H1 (cell line): ENCODE data around the gene LARP4B. TPM values are rescaled to one million over a fixed set of nuclear protein-coding genes. Genes with fewer than 3 reads are reported as not detected.

Experiments
- E2F6 ChIP-seq: IDR thresholded peaks from 2 replicates; pipeline ENCODE4 v1.6.1; 2012; ENCODE audit warnings: inconsistent platforms
- EGR1 ChIP-seq: IDR thresholded peaks from 2 replicates; pipeline ENCODE4 v1.6.1; 2011; ENCODE audit warnings: low read depth, low read length, borderline replicate concordance
- EZH2 ChIP-seq: fragments of 200-600 bp; sonication (generic); IDR thresholded peaks from 2 replicates; pipeline ENCODE4 v1.7.1; 2012; ENCODE audit warnings: low read depth, mild to moderate bottlenecking, moderate library complexity, low read length, inconsistent platforms; ENCODE audit not compliant: severe bottlenecking
- GABPA ChIP-seq: IDR thresholded peaks from 2 replicates; pipeline ENCODE4 v1.6.1; 2011; ENCODE audit warnings: mild to moderate bottlenecking, low read length, moderate library complexity, borderline replicate concordance; ENCODE audit not compliant: insufficient read depth
- JUN ChIP-seq: IDR thresholded peaks from 2 replicates; pipeline ENCODE4 v1.6.1; 2011; ENCODE audit warnings: low read depth, mild to moderate bottlenecking, improper control_type of control experiment, low read length
- SP4 ChIP-seq: IDR thresholded peaks from 2 replicates; pipeline ENCODE4 v1.6.1; 2012; ENCODE audit warnings: low read length, inconsistent platforms
- SRF ChIP-seq: IDR thresholded peaks from 2 replicates; pipeline ENCODE4 v1.6.1; 2011; ENCODE audit warnings: mild to moderate bottlenecking, low read depth, low read length, moderate library complexity
- YY1 ChIP-seq: IDR thresholded peaks from 2 replicates; pipeline ENCODE4 v1.6.1; 2011; ENCODE audit warnings: low read depth, mild to moderate bottlenecking, low read length
- polyA plus RNA-seq, 7 experiments: library from polyadenylated mRNA; depleted of rRNA in 3 of 7; stranded (reverse) in 5 of 7; unstranded in 2 of 7; fragments of >200 nt in 5 of 7; fragments of 200-250 nt in 2 of 7; gene quantifications; 1 replicate in 5 of 7; 2 replicates in 1 of 7; 4 replicates in 1 of 7; pipeline versions ENCODE4 v1.2.1 to v1.2.3, GENCODE V29; 2011 to 2013; ENCODE audit warnings: missing spikeins in 2 of 7, mixed read lengths in 2 of 7
- total RNA-seq: library from RNA; stranded (reverse); fragmentation: NEBNext Ultra II Directional; extraction: Animal tissue kit (Norgen Biotek cat#: 25700); gene quantifications from 2 replicates; pipeline ENCODE4 v1.2.1, GENCODE V29; 2021

LARP4B gene
- total and polyA plus RNA-seq, 2 of the 8 experiments (the other 6 are each of a cell fraction or from before 2014, with no cell fraction given), result 20.1 to 78.6 TPM

GRCh38 chr10:855671-856070 is 75.8 kb downstream of the LARP4B start (continued):
- TF ChIP-seq SRF (no peak), EZH2 (no peak), YY1 (no peak), GABPA (no peak), SP4 (no peak), EGR1 (no peak), JUN (no peak), E2F6 (no peak)
